NCI-H2029 (cell line): ENCODE results near the gene ASIC1.

Experiments
- DNase-seq: peaks from one replicate; lab custom pipeline; 2025; lab: John Stamatoyannopoulos, UW

ASIC1 gene

DNA sequence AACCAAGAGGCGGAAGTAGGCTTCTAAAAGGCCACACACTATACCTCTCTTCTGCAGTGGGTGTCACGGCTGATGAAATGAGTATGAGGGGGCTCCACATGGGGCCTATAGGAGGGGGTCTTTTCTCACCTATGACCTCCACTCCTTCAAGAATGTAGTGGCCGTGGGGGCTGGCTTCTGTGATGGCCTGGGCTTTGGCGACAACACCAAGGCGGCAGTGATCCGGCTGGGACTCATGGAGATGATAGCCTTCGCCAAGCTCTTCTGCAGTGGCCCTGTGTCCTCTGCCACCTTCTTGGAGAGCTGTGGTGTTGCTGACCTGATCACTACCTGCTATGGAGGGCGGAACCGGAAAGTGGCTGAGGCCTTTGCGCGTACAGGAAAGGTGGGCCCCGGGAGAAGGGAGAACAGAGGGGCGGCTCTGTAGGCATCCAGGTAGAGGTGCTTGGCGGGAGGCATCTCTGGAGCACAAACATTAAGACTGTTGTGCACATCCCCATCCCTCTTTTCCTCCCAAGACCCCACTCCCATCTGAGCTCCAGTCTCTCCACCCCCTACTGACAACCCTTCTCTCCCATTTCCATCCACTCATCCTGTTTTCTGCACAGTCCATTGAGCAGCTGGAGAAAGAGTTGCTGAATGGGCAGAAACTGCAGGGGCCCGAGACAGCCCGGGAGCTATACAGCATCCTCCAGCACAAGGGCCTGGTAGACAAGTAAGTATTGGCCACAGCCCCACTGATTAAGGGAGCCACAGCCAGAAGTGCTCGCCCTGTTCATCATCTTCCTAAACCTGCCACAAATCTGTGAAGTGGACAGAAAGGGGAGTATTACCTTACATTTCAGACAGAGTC is 50.2 kb downstream of the ASIC1 start:
- DNase-seq: no peak

DNA sequence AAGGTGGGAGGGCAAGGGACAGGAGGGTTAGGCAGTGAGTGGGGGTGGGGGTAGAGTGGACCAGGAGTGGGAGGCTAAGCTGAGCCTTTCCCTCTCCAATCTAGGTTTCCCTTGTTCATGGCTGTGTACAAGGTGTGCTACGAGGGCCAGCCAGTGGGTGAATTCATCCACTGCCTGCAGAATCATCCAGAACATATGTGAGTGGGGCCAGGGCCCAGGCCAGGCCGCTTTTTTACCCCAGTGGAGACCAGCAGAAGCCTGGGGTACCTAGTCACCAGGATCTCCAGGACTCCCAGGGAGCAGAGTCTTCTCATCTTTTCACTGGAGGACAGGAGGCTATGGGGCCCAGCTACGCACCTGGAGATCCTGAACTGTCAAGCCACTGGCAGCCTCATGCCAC is 51.9 kb downstream of the ASIC1 start:
- DNase-seq: no peak

DNA sequence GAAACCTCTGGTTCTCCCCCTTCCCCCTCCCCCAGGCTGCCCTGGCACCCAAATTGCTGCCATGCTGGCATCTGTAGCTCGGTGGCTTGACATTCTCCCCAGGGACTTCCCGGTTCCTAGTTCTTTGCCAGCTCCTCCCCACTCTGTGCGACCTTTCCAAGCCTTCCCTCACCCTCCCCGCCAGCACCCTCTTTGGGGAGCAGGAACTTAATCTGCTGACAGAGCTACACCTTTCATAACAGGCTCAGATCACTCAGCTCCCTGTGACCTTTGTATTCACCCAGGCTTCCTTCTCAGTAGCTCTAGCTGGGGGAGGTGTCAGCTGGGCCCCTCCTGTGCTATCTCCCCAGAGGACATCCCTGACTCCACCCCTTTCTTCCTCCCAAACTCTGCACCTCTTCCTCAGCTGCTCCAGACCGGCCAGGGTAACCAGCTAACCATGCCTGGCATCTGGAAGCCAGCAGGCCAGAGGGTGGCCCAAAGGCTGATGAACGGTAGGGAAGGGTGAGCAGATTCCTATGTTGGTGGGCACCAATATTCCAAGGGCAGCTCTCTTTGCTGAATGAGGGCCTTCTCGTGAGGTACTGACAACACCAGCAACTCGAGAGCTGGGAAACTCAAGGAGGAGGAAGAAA is 52.8 kb downstream of the ASIC1 start:
- DNase-seq: no peak

DNA sequence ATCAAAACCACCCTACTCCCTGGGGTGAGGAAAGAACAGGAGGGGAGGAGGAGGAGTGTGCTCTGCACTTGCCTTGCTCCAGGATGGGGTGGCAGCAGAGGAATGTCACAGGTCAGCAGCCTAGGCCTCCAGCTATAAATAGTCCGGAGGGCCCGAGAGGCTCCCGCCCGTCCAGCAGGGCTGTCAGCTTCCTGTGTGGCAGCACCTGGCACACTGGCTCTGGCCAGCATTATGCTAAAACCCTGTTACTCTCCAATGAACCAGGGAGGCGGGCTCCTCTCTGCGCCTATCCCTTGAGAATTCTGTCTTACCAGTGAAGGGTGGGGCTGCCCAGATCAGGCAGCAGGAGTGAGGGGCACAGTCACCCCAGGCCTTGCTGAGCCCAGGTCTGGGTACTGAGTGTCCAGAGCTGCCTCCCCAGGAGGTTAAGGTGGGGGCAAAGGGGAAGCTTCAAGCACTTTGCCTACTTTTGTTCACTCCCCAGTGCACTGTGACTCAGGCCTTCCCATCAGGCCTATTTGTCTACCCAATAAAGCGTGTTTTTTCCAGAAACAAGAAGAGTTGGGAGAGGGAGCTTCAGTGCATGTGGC is 53.5 kb downstream of the ASIC1 start:
- no peak for DNase-seq

DNA sequence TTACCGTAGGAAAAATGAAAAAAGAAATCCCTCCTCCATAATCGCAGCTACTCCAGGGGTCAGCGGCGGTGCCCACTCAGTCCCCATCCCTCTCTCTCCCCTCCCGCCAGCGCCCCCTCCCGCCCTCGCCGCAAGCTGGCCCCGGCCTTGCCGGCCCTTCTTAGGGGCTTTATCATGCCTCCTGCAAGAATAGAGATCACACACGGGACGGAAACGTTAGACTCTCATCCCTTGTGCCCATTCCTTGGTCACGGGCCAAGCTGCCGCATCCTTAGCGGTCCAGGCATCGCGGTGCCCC is 53.9 kb downstream of the ASIC1 start:
- no peak for DNase-seq

DNA sequence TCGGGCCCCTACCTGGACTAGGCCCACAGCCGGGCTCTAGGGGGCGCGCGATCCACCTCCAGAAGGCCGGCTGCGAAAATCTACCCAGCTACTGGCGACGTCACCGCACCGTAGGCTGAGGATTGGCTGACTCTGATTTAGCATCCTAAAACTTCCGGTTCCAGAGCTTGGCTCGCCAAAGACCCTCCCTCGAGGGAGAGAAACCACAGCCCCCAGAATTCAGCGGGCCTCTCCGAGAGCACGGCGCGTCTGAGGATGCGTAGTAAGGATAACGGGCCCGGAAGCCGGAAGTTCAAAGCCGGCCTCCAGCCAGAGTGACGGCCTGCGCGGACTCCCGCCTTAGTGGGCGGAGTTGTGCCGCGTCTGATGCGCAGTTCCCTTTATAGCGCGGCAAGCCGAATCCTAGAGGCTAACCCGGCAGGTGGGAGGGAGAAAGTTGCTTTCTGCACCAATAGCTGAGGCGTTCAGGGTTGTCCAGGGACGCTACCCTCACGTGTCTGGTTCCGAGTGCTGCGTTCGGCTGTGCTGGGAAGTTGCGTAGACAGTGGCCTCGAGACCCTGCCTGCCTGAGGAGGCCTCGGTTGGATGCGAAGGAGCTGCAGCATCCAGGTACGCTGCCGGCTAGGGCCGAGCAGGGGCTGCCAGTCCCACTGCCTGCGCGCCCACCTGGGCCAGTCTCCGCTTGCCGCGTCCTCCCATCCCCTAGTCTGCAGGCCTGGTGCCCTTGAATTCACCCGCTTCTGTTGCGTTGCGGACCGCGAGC is 54.5 kb downstream of the ASIC1 start, which contains the start of gene COX14:
Gene COX14, plus strand, starts transcription at position 544 of the 763 bp plus-strand sequence. CDS start 7,808 bp downstream, outside the sequence.
- peak; percentile 100 for DNase-seq

DNA sequence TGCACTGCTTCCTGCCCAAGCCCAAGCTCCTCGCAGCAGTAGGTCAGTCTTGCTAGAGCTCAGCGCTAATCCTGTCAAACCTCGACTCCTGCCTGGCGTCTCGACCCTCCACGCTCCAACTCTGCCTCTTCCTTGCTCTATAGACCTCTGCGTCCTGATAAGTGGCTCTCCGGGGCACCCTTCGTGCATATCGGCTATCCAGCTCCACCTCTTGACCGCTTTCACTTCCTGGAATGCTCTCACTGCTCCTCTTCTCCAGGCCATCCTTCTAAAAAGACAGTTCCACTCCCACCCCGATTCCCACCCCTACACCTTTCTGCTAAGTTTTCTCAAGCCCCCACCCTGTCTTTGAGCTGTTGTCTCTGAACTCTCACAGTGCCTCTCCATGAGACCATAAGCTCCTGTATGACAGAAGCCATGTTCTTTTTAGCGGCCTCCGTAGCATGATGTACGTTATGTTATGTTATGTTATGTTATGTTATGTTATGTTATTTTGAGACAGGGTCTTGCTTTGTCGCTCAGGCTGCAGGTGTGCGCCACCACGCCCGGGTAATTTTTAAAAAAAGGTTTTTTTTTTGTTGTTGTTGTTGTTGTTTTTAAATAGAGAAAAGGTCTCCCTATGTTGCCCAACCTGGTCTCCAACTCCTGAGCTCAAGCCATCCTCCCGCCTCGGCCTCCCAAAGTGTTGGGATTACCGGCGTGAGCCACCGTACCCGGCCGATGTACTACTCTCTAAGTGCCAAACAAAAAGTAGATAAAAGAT is 55.2 kb downstream of the ASIC1 start:
- peak; percentile 51 for DNase-seq

DNA sequence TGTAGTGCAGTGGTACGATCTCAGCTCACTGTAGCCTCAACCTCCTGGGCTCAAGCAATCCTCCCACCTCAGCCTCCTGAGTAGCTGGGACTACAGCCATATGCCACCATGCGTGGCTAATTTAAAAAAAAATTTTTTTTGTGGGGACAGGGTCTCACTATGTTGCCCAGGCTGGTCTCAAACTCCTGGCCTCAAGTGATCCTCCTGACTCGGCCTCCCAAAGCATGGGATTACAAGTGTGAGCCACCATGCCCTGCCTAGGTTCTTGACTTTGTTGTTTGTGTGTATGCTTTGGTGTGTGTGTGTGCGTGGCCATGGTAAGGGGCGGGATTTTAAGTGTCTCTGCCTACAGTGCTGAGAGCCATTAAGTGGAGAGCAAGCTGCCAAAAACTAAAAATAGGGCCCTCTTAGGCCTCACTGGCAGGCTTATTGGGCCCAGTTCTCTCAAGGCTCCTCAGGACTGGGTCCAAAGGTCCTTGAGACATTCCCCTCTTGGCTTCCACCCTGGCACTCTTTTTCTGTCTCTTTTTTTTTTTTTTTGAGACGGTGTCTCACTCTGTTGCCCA is 59.7 kb downstream of the ASIC1 start:
- peak; percentile 66 for DNase-seq

DNA sequence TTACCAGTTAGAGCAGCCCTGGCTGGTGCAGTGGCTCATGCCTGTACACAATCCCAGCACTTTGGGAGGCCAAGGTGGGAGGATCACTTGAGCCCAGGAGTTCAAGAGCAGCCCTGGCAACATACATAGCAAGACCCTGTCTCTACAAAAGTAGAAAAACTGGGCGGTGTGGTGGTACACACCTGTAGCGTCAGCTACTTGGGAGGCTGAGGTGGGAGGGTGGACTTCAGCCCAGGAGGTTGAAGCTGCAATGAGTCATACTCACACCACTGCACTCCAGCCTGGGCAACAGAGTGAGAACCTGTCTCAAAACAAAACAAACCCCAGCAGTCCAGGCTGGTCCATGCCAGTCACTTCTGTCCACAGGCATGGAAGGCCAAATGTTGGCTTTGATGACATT is 62.0 kb downstream of the ASIC1 start:
- no peak for DNase-seq

DNA sequence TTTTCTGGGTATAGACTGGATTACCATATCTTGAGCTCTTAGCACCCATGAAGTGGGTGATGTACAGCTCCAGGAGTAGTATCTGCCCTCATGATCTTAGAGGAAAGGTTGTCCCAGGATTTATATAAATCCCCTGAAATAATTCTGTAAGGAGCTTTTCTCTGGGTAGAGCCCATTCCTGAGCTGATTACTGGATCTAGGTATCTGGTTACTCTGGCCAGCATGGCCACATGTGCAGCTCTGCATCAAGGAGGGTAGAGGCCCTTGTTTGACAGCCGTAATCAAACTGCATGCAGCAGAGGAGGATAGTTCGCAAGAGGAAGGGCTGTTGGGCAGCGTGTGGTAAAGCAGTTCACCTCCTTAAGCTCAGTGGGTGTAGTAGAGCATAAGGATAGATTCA is 63.1 kb downstream of the ASIC1 start:
- no peak for DNase-seq

DNA sequence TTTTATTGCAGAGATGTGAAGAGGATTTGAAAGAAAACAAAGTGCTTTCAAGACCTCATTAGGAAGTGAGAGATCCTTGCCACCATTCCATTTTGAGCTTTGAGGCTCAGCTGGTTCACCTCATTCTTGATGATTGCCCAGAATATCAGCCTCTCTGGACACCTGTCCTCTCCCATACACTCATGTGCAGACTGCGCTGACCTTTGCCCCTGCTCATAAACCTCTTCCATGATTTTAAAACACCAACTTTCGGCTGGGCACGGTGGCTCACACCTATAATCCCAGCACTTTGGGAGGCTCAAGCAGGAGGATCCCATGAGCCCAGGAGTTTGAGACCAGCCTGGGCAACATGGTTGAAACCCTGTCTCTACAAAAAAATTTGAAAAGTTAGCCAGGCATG is 63.6 kb downstream of the ASIC1 start:
- DNase-seq: no peak

DNA sequence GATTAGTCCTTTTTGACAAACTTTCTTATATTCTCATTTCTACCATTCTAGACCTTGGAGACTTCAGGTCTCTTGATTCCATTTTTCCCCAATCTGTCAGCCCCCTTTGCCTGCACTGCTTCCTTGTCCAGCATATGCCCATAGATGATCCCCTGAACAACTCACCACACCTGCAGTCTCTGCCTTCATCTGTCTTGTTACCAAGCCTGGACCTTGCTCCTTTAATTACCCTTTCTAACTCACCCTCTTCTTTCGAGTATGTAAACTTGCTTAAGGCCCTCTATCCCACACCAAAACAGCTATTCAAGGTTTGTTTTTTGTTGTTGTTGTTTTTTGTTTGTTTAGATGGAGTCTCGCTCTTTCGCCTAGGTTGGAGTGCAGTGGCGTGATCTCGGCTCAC is 64.2 kb downstream of the ASIC1 start:
- no peak for DNase-seq

DNA sequence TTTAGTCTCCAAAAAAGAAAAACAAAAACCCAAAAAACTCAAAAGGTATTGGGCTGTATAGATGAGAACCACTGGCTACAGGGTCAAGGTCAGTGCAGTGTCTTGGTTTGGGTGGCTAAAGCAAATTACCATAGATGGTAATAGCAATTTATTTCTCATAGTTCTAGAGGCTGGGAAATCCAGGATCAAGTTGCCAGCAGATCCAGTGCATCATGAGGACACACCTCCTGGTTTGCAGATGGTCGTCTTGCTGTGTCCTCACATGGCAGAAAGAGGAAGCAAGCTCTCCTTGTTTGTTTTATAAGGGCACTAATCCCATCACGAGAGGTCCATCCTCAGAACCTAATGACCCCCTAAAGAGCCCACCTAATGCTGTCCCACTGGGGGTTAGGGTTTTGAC is 65.8 kb downstream of the ASIC1 start:
- DNase-seq: no peak

DNA sequence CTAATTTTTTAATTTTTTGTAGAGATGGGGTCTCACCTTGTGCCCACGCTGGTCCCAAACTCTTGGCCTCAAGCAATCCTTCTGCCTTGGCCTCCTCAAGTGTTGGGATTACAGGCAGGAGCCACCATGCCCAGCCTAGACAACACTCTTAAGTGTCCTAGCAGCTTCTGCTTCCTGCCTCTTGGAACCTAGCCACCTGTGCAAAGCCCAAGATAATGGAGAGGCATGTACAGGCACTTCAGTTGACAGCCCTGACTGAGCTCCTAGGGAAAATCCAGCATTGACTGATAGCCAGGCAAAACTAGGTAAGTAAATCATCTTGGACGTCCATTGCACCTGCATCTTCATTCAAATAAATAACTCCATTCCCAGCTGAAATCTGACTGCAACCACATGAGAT is 70.2 kb downstream of the ASIC1 start:
- peak; percentile 60 for DNase-seq

DNA sequence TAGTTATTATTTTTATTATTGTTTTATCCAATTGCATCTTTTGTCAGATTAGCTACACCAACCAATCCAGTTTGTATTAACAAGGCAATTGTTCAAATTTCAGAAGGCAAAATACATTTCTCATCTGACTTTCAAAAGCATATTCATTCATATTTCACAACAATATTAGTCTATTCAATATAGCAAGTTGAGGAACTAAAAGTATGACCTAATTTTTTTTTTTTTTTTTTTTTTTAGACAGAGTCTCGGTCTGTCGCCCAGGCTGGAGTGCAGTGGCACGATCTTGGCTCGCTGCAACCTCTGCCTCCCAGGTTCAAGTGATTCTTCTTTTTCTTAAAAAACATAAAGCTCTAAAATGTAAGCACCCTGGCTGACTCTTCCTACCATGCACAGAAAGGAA is 71.9 kb downstream of the ASIC1 start:
- DNase-seq: no peak

DNA sequence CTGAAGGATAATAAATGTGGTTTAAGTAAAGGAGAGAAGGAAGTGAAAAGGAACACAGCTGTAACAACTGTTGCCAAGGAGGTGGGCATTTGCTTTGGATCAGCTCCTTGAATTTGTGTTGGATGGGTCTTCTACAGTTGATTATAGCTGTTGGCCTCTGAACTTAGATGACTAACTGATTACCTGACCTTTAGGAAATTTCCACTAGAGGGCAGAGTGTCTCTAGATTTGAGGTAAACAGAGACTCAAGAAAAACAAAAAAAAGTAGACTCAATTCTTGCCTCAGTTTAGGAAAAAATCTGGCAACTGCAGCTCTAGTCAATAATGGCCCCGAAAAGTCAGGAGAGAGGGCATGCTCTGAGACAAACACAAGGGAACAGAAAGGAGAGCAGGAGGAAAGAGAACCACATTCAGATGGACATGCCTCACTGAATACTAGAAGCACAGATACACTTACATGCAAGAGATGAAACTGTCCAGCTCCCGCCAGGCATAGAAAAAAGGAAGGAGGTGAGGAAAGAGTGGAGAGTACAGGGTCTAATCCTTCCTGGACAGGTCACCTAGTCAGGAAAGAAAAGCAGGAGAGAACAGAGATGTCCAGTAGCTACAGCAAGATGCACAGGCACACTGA is 75.2 kb downstream of the ASIC1 start:
- no peak for DNase-seq
